Fibroblast of the aortic adventitia (primary cell): Measurements from ENCODE around the gene SQOR. TPM values are rescaled to one million over a fixed set of nuclear protein-coding genes. Genes with fewer than 3 reads are reported as not detected.

ENCODE experiments used
- DNase-seq: peaks from one replicate; pipeline ENCODE4 v3.0.0-alpha.2; 2010; ENCODE audit warnings: low read depth
- H3K4me3 ChIP-seq: 2 replicates; pipeline ENCODE4 v1.5.1; 2011; ENCODE audit warnings: low read depth, mild to moderate bottlenecking, control low read depth, low read length, moderate library complexity
- total RNA-seq: library from RNA; depleted of rRNA; stranded (reverse); fragments of >200 nt; gene quantifications from 2 replicates; pipeline ENCODE4 v1.2.3, GENCODE V29; 2012; ENCODE audit warnings: low replicate concordance
- TF ChIP-seq, protein P1 (sequence below): IDR thresholded peaks from 2 replicates; pipeline ENCODE4 v1.5.1; 2011; ENCODE audit warnings: mild to moderate bottlenecking, low read length, control low read depth, inconsistent platforms; ENCODE audit not compliant: insufficient read depth

Gene SQOR
- total RNA-seq, result 79.5 and 101 TPM in 2 replicates

DNA sequence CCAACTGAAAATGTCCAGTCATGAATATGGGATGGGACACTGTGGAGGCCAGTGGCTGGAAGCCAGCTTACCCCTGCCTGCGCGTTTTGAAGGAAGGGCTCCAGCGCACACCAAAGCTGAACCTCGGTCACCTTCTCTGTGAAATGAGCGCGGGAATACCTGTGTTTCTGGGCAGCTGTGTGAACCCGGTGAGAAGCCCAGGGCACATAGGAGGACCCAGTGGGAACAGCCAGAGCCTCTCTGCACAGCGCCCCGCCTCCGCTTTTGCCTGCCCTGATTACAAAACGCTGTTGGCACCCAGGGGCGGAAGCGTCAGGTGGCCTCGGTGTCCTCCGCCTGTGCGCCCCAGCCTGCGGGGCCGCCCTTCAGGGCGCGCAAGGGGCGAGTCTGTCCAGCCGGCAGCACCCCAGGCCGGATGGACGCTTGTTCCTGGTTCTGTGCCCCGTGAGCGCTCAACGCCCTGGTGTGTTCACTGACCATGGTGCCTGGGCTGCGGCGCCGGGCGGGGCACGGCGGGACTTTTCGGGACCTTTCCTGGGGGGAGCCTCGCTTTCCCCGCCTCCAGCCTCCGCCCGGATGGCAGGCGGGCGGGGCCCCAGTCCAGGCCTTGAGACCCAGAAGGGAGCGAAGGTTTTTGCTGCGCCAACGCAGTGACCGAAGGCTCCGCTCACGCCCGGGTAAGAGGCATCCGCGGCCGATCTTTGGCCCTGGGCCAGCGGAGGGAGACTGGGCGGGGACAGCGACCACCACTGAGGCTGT lies at the start of gene SQOR:
TSS of gene SQOR (plus strand) at position 598 of the 759 bp plus-strand sequence. CDS start 23,895 bp downstream, outside the sequence.
- H3K4me3 ChIP-seq, result peak within 1 kb of the TSS; percentile 85
- peak; percentile 67 for DNase-seq
- TF ChIP-seq, protein P1, sequence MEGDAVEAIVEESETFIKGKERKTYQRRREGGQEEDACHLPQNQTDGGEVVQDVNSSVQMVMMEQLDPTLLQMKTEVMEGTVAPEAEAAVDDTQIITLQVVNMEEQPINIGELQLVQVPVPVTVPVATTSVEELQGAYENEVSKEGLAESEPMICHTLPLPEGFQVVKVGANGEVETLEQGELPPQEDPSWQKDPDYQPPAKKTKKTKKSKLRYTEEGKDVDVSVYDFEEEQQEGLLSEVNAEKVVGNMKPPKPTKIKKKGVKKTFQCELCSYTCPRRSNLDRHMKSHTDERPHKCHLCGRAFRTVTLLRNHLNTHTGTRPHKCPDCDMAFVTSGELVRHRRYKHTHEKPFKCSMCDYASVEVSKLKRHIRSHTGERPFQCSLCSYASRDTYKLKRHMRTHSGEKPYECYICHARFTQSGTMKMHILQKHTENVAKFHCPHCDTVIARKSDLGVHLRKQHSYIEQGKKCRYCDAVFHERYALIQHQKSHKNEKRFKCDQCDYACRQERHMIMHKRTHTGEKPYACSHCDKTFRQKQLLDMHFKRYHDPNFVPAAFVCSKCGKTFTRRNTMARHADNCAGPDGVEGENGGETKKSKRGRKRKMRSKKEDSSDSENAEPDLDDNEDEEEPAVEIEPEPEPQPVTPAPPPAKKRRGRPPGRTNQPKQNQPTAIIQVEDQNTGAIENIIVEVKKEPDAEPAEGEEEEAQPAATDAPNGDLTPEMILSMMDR, result no peak

DNA sequence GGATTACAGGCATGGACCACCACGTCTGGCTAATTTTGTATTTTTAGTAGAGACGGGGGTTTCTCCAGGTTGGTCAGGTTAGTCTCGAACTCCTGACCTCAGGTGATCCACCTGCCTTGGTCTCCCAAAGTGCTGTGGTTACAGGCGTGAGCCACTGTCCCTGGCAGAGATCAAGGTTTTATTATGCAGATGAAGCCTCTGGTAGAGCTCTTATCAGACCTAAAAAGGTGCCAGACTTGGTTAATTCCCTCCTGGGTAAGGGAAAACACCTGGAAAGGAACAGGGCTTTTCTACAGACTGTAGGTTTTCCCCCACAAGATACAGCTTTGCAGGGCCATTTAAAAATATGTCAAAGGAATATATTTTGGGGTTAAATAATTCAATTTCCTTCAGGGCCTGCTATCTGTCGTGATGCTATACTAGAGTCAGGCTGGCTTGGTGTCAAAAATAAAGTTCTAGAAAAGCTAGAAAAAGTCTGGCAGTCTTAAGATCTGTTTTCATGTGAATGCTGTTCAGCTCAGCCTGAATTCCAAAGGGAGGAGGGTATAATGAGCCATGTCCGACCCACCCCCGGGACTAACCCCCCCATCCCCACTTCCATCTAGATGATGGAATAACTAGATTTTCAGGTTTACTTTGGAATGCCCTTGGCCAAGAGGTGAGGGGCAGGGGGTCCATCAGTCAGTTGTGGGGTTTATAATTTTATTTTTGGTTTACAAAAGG lies 49.6 kb upstream of the SQOR start:
- peak; percentile 8 for DNase-seq
- TF ChIP-seq, protein P1, result no peak
- H3K4me3 ChIP-seq, result no peak overlapping the region

DNA sequence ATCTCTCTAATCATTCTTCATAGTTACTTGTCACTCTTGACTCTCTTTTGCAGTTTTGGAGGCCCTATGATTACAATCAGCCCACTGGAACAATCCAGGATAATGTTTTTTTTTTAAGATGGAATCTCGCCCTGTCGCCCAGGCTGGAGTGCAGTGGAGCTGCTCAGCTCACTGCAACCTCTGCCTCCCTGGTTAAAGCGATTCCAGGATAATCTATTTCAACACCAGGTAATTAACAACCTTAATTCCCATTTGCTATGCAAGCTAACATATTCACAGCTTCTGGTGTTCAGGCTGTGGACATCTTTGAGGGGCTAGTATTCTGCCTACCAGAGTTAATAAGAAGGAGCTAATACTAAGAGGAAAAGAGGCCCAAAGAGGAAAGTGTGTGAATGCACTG lies 48.7 kb upstream of the SQOR start:
- TF ChIP-seq, protein P1, result no peak

DNA sequence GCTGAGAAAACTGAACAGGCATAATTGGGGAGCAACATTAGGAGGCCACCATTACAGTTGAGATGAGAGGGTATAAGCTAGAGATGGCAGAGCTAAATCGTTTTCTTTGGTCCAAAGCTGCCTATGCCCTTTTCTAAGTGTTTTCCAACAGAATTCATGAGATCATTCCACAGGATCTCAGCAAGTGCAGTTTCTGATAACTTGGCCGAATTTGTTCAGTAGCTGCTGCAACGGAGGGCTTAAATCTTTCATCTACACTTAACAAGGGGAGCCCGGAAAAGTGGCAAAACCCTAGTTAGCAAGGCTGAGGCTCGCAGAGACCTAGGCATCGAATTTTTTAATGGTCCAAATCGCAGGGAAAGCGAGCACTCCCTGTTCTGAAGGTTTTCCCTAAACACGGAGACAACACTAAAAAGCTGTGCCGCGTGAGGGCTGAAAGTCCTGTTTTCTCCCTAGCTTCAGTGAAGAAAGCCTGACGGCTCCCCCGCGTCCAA lies 48.2 kb upstream of the SQOR start:
- TF ChIP-seq, protein P1, result no peak
- peak overlapping the region; percentile 93 for H3K4me3 ChIP-seq
- DNase-seq, result no peak

More for the DNA sequence above, 48.7 kb upstream of the SQOR start:
- peak; percentile 1 for DNase-seq
- peak overlapping the region; percentile 93 for H3K4me3 ChIP-seq

DNA sequence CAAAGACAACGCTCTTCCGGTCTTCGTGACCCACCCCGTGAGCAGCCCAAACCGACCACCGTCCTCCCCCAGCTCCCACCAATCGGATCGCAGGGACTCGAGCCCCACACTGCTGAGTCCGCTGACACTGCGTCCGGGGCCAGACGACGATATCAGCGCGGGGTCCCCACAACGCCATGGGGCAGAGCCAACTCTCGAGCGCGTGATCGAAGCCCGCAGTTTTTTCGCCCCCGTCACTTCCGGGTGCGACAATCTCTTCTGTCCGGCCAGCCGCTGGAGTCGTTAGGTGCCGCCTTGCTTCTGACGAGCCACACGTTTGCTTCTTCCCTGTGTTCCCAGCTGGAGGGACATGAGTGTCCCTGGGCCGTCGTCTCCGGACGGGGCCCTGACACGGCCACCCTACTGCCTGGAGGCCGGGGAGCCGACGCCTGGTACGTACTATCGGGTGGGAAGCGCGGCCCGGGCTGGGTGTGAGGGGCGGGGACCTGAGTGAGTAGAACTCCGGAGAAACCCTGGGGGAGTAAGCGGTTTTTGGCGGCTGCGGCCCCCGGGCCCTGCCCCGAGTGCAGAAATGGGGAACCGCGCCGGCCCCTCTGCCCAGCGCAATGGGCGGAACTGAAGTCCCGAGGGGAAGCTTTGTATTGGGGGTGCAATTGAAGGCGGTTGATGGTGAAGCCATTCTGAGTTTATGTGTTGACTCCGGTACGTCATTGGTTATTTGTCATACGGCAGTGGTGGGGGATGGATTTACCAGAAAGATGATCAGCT lies 47.5 kb upstream of the SQOR start, which contains the start of gene BLOC1S6:
TSS of gene BLOC1S6 (plus strand) at position 285 of the 768 bp plus-strand sequence. CDS start at position 350, 65 bp downstream.
- TF ChIP-seq, protein P1, result no peak
- peak; percentile 92 for DNase-seq
- H3K4me3 ChIP-seq, result peak within 1 kb of the TSS; percentile 93

DNA sequence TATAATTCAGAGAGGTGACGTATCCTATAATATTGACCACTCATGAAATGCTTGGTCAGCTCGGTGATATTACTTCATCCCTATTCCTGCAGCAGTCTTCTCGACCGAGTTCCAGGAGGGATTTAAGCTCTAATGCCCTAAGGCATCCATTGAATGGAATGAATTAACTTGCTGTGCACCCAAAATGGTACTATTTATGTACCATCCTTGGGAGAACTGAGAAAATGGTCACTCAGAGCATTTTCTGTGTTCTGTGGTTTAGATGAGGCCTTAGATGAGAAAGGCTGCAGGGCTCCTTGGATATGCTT lies 47.0 kb upstream of the SQOR start:
- TF ChIP-seq, protein P1, result no peak
- no peak for DNase-seq
- H3K4me3 ChIP-seq, result peak overlapping the region; percentile 93
